K562 (cell line): Measurements from ENCODE around the gene PLEKHN1. TPM values are rescaled to one million over a fixed set of nuclear protein-coding genes. Genes with fewer than 3 reads are reported as not detected.

ENCODE experiments used
- BDP1 ChIP-seq: IDR thresholded peaks from 3 replicates; pipeline ENCODE4 v1.6.1; 2011; ENCODE audit not compliant: insufficient read length, insufficient read depth
- CREBBP ChIP-seq: IDR thresholded peaks from one replicate; pipeline ENCODE4 v1.6.1; 2012; ENCODE audit warnings: low read depth, mild to moderate bottlenecking, control low read depth, inconsistent platforms, low read length
- ELF1 ChIP-seq: fragments of 200-800 bp; sonication (Bioruptor generic); IDR thresholded peaks from 2 replicates; pipeline ENCODE4 v1.6.1; 2016; ENCODE audit warnings: missing genetic modification characterization, missing compliant biosample characterization
- FOXK1 ChIP-seq: sonication (generic); formaldehyde crosslinking; IDR thresholded peaks from 2 replicates; pipeline ENCODE4 v1.8.0; 2022; ENCODE audit warnings: missing genetic modification reagents, mild to moderate bottlenecking, borderline replicate concordance
- HMGXB4 ChIP-seq: sonication (generic); formaldehyde crosslinking; IDR thresholded peaks from 2 replicates; pipeline ENCODE4 v1.8.1; 2023; ENCODE audit warnings: mild to moderate bottlenecking, missing genetic modification reagents
- MTF1 ChIP-seq: fragments of 250-450 bp; sonication (Bioruptor Pico); IDR thresholded peaks from 2 replicates; pipeline ENCODE4 v1.9.0; 2021; ENCODE audit warnings: moderate library complexity, mild to moderate bottlenecking, inconsistent platforms, borderline replicate concordance
- SMAD4 ChIP-seq: fragments of 250-450 bp; sonication (Bioruptor Pico); conservative IDR thresholded peaks from 2 replicates; pipeline ENCODE4 v1.8.0; 2021; ENCODE audit warnings: inconsistent platforms, mild to moderate bottlenecking, moderate library complexity
- SMC3 ChIP-seq: conservative IDR thresholded peaks from 2 replicates; pipeline ENCODE4 v1.6.1; 2011; ENCODE audit warnings: low read depth, low read length, improper control_type of control experiment; ENCODE audit not compliant: insufficient read depth
- TCF7 ChIP-seq: sonication (generic); IDR thresholded peaks from 2 replicates; pipeline ENCODE4 v1.6.1; 2016; ENCODE audit warnings: antibody characterized with exemption, borderline replicate concordance
- ZC3H8 ChIP-seq: fragments of 450-650 bp; IDR thresholded peaks from 2 replicates; pipeline ENCODE4 v1.6.1; 2017
- ZNF184 ChIP-seq: sonication (generic); formaldehyde crosslinking; IDR thresholded peaks from 2 replicates; pipeline ENCODE4 v1.5.0; 2020; ENCODE audit warnings: missing genetic modification reagents
- polyA plus RNA-seq, 8 experiments: library from polyadenylated mRNA; depleted of rRNA in 4 of 8; stranded (reverse) in 5 of 8; unstranded in 3 of 8; fragments of >200 nt; fragmentation: Nextera tagmentation in 2 of 8; fragmentation: Illumina TruSeq in 1 of 8; extraction: Ambion mirVana in 2 of 8; extraction: Trizol in 1 of 8; gene quantifications; 2 replicates each; pipeline versions ENCODE4 v1.2.1 to v1.2.3, GENCODE V29; 2011 to 2014; ENCODE audit warnings: inconsistent platforms in 1 of 8, missing spikeins in 1 of 8
- total RNA-seq, 7 experiments: library from RNA; depleted of rRNA in 6 of 7; stranded (reverse); fragments of >200 nt in 6 of 7; fragmentation: Illumina TruSeq in 2 of 7; extraction: Trizol in 2 of 7; gene quantifications; 2 replicates each; pipeline versions ENCODE4 v1.2.1 to v1.2.3, GENCODE V29; 2011 to 2021; ENCODE audit warnings: low replicate concordance in 1 of 7
- TF ChIP-seq, protein P1 (sequence below): fragments of 250-450 bp; sonication (Bioruptor Pico); IDR thresholded peaks from 2 replicates; pipeline ENCODE4 v1.5.0; 2020; ENCODE audit warnings: mild to moderate bottlenecking, borderline replicate concordance
- TF ChIP-seq, protein P2 (sequence below): fragments of 250-450 bp; sonication (Bioruptor Pico); IDR thresholded peaks from 2 replicates; pipeline ENCODE4 v1.4.0; 2020; ENCODE audit warnings: mild to moderate bottlenecking, moderate library complexity, borderline replicate concordance

Gene PLEKHN1
- total and polyA plus RNA-seq, 9 of the 15 experiments (the other 6 are each of a cell fraction or from before 2014, with no cell fraction given), result 0.07 to 1.5 (median 0.13) TPM; not detected in 2

GRCh38 chr1:1001057-1001783 lies 34.9 kb downstream of the PLEKHN1 start (continued):
- TF ChIP-seq ELF1 (tag), result no peak
- TF ChIP-seq ZNF184 (CRISPR knock-in tag), result no peak
- TF ChIP-seq HMGXB4, result no peak
- TF ChIP-seq ZC3H8, result no peak
- no peak for TF ChIP-seq SMC3
- TF ChIP-seq MTF1 (CRISPR knock-in tag), result no peak
- no peak for TF ChIP-seq CREBBP
- TF ChIP-seq BDP1, result no peak
- TF ChIP-seq, protein P1, sequence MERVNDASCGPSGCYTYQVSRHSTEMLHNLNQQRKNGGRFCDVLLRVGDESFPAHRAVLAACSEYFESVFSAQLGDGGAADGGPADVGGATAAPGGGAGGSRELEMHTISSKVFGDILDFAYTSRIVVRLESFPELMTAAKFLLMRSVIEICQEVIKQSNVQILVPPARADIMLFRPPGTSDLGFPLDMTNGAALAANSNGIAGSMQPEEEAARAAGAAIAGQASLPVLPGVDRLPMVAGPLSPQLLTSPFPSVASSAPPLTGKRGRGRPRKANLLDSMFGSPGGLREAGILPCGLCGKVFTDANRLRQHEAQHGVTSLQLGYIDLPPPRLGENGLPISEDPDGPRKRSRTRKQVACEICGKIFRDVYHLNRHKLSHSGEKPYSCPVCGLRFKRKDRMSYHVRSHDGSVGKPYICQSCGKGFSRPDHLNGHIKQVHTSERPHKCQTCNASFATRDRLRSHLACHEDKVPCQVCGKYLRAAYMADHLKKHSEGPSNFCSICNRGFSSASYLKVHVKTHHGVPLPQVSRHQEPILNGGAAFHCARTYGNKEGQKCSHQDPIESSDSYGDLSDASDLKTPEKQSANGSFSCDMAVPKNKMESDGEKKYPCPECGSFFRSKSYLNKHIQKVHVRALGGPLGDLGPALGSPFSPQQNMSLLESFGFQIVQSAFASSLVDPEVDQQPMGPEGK (CRISPR knock-in tag), result no peak
- no peak for TF ChIP-seq SMAD4
- TF ChIP-seq, protein P2, sequence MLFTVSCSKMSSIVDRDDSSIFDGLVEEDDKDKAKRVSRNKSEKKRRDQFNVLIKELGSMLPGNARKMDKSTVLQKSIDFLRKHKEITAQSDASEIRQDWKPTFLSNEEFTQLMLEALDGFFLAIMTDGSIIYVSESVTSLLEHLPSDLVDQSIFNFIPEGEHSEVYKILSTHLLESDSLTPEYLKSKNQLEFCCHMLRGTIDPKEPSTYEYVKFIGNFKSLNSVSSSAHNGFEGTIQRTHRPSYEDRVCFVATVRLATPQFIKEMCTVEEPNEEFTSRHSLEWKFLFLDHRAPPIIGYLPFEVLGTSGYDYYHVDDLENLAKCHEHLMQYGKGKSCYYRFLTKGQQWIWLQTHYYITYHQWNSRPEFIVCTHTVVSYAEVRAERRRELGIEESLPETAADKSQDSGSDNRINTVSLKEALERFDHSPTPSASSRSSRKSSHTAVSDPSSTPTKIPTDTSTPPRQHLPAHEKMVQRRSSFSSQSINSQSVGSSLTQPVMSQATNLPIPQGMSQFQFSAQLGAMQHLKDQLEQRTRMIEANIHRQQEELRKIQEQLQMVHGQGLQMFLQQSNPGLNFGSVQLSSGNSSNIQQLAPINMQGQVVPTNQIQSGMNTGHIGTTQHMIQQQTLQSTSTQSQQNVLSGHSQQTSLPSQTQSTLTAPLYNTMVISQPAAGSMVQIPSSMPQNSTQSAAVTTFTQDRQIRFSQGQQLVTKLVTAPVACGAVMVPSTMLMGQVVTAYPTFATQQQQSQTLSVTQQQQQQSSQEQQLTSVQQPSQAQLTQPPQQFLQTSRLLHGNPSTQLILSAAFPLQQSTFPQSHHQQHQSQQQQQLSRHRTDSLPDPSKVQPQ (CRISPR knock-in tag), result no peak
- no peak for TF ChIP-seq FOXK1
- 0 out of 2 replicates have a peak, but pooled peaks have one; percentile 2 for TF ChIP-seq TCF7
